Astrocyte of the hippocampus (primary cell): ENCODE results near the gene INKA1.

ENCODE experiments used
- DNase-seq: peaks from one replicate; pipeline ENCODE4 v3.0.0; 2011; ENCODE audit warnings: low read depth, low spot score

The INKA1 gene

DNA sequence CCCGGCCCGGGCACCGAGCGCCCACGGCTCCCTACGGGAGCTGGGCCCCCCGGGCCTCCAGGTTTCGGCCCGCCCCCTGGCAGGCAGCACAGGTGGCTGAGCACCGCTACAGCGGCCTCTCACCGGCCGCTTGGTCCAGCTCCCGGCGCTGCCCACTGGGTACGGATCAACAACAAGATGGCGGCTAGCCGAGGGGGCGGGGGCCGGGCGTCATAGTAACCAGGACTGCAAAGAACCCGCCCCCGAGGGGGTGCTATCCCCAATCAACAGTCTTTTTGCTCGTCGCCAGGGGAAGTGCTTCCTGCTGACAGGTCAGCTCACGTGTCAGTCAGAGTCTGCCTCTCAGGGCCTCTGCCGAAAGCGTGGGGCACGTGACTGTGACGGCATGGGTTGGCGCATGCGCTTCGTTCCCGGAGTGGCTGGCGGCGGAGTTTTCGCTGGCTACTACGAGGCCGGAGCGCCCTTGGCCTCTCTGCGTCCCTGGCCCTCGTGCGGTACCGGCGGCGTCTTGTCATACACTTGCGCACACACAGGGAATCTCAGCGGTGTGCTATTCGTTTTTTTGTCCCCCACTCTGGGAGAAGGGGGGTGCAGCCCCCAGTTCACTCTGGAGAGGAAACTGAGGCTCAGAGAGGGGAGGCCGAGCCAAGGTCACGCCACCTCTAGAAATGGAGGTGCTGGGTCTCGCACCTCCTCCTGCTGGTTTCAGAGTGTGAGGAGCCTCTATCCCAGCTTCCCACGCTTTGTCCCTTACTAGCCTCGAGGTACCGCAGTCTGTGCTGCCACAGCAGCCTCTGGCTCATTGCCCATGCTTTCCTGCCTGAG is 16.5 kb upstream of the INKA1 start, which contains the start of gene IP6K1:
Gene IP6K1 (minus strand): TSS at position 186 of the 825 bp plus-strand sequence. CDS start 38,502 bp downstream, outside the sequence.
- peak; percentile 100 for DNase-seq

- DNase-seq: no peak
Observed at GRCh38 chr3:49787182-49787464, 15.9 kb upstream of the INKA1 start.

DNA sequence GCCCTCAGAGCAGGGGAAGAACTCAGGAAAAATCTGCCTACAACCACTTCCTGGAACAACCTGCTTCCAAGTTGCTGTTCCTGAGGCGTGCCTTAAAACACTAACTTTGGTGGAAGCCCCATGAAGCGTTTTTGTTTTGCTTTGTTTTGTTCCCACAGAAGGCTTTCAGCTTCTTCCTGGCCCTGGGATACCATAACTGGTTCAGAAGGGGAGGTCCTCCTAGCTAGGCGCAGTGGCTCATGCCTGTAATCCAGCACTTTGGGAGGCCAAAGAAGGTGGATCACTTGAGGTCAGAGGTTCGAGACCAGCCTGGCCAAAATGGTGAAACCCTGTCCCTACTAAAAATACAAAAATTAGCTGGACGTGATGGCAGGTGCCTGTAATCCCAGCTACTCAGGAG is 15.5 kb upstream of the INKA1 start:
- DNase-seq: no peak

DNA sequence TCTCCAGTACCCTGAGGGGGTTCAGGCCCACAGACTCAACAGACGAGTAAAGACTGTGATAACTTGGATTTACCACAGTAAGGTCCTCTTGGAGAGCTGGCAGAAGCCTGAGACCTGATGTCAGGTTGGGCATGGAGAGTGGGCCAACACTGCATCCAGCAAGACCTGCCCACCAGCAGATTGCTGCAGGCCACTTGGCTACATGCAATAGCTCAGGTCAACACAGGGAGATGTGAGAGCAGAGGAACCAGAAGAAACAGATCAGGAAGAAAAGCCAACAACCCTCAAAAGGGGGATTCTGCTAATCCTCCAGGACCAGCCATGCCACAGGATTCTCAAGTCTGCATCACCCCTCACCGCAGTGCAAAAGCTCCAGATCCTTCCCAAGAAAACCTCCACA is 15.0 kb upstream of the INKA1 start:
- no peak for DNase-seq

GRCh38 chr3:49790626-49791411 is 12.2 kb upstream of the INKA1 start:
- DNase-seq: no peak

DNA sequence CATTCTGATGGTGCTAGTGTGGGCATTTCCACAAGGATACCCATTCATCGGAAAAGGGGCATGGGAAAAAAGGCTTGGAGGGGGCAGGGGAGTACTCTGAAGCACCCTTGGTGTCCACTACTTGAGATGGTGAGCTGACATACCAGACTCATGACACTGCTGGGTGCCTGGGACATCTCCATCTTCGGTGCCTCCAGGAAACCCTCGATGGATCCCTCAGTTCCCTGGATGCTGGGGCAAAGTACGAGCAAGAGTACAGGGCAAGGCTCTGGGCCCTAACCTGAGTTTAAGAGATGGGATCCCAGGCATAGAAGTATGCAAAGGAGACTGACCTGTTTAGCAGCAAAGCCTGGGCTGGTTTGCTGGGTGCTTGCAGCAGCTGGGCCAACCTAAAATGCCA is 11.5 kb upstream of the INKA1 start:
- DNase-seq: no peak

DNA sequence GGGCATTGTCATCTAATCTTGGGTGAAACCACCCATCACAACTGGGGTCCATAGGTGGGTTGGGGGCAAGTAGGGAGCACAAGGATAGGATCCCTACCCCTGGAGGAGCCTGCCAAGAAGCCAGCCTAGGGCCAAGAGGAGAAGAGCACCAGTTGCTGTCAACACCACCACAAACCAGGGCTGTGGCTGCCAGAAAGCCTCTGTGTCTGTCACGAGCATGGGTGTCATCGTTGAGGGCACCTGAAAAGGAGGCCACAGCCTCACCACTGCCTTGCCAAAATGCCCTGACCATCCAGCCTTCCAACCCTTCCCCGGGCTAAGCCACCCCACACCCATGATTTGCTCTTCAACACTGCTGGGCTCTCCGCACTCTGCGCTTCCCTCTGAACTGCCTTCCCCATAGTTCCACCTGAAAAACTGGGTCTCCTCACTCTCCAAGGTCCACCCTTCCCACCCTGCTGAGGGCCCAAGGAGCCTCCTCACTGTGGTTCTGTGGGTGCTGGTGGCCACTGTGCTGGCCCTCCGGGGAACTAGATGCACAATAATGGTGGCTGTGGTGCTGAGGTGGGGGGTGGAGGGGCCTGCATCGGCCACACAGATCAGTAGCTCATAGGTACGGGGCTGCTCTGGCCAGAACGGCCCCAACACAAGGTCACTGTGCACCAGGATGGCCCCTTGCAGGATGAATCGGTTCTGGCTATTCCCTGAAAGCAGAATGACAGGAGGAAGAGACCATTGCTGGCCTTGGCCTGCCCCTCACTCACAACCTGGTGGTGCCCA is 10.5 kb upstream of the INKA1 start:
- no peak for DNase-seq

- no peak for DNase-seq
Observed at GRCh38 chr3:49793486-49794085, 9.5 kb upstream of the INKA1 start.

DNA sequence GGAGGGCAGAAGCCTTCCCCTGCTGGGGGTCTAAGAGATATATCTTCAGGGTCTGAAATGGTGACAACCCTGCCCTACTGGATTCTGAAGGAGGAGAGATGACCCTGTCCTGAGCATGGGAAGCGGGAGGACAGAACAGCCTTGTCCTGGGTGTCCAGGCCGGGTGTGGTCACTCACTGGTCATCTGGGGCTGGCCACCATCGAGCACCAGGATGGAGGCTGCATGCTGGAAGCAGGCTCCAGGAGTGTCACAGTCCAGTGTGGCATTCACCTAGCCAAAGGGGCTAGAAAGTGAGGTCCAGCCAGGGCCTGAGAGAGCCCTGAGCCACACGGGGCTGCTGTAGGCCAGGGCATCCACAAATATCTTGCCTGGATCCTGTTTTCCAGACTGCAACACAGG is 8.6 kb upstream of the INKA1 start:
- no peak for DNase-seq

GRCh38 chr3:49794926-49795905 is 7.8 kb upstream of the INKA1 start:
- no peak for DNase-seq

GRCh38 chr3:49799105-49799504 is 4.0 kb upstream of the INKA1 start:
- DNase-seq: no peak

GRCh38 chr3:49799761-49800160 is 3.3 kb upstream of the INKA1 start, which contains the start of gene CDHR4:
TSS of gene CDHR4 (minus strand) at chr3:49799873. CDS start at chr3:49799812, 61 bp downstream.
- DNase-seq: peak; percentile 33

- DNase-seq: no peak
Observed at GRCh38 chr3:49801160-49801559, 1.9 kb upstream of the INKA1 start.

DNA sequence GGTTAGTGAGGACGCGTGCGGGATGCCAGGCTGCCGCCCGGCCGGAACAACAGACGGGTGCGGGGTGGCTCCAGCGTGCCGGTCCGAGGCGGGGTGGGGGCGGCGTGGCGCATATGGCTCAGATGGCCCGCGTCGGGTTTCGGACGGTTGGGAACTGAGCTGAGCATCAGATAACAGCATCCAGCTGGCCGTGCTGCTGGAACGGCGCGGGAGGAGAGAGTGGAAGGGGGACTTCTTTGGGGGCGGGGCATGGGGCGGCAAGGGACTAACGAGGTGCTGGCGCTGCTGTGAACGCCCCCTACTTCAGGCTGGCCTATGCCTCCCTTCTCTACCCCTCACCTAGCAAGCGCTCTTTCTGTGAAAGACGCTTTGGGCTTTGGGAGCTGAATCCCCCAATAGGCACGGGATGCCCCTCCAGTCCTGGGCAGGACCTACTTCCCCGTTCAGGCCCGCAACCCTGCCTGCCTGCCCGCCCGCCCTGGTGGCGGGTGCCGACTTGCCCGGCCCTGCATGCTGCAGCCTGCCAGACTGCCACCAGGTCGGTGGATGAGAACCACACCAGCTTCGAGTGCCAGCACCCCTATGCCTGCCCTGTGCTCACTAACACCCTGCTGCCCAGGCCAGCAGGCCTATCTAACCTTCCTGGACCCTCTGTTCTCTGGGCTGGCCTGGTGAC is 542 bp downstream of the INKA1 start:
- peak; percentile 36 for DNase-seq

DNA sequence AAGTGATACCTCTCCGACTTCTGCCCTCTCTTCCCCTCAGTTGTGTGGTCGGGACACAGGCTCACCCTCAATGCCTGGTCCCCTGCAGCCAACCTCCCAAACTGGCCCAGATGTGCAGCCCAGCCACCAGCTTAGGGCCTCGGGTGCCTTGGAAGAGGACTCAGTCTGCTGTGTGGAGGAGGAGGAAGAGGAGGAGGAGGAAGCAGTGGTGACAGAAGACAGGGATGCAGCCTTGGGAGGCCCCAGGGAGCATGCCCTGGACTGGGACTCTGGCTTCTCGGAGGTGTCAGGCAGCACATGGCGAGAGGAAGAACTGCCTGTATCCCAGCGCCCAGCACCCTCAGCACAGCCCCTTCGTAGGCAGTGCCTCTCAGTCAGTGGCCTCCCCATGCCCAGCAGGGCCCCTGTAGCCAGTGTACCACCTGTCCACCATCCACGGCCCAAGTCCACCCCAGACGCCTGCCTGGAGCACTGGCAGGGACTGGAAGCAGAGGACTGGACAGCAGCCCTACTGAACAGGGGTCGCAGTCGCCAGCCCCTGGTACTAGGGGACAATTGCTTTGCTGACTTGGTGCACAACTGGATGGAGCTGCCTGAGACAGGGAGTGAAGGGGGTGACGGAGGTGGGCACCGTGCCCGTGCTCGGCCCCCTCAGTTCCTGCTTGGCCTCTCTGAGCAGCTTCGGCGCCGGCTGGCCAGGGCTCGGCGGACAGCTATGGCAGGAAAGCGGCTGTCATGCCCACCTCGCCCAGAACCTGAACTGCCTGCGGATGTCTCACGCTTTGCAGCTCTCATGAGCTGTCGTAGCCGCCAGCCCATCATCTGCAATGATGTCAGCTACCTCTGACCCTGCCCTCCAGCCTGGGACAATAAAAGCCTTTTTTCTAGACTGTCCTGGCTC is 1.3 kb downstream of the INKA1 start:
- DNase-seq: no peak

DNA sequence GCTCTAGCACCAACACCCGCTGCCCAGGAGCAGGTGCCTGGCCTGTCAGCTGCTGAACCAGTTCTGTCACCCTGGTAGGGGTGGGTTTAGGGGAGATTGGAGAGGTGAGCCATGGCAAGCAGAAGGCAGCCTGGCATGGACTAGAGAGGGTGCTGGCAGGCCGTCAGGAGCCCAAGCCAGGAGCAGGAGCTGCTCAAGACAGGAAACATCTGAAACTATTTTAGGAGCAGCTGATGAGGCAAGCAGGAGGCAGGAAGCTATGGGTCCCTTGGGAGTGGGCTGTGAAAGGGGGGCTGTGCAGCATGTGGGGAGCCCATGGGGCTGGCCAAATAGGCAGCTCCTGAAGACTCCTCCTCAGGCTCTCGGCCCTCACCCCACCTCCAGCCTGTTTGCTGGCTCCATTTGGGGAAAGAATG is 2.3 kb downstream of the INKA1 start:
- DNase-seq: no peak

DNA sequence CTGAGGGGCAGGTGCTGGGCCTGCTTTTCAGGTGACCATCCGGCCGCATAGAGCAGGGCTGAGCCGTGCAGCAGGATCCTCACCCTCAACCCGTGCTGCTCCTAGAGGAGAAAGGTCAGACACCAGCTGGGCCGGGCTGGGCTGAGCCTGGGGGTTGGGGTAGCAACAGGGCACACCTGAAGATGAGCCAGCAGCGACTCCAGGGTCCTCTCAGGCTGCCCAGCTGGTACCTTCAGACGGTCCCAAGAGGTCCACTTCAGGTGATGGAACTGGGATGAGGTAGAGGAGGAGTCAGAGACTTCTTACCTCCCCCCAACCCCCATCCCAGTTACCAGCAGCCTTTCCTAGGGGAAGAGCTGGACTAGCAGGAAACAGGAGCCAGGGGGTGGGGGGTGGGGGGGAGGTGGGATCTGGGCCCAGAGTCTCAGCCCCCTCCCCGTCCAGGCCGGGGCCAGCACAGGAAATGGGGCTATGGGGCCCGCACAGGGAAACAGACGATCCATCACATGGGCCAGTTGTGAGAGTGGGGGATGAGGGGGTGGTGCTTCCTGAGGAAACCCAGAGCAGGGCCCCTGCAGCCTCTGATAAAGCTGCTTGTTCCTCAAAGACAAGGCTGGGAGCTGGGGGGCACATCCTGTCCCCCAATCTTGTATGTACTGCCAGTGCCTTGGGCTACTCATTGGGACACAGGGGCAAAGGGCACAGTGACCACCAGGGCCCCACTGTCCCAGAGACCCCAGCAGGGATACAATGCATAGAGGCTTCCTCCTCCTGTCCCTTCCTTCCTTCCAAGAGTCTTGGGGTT is 3.0 kb downstream of the INKA1 start:
- DNase-seq: no peak

GRCh38 chr3:49806850-49807249 is 3.8 kb downstream of the INKA1 start:
- no peak for DNase-seq
